OCI-LY1 (cell line): ENCODE measurements around the gene NDST3.

ENCODE experiments used
- H2AFZ ChIP-seq: fragments of 200-600 bp; sonication (generic), shearing (Covaris generic); 2 replicates; pipeline ENCODE4 v1.6.0; 2014; ENCODE audit warnings: antibody characterized with exemption, mild to moderate bottlenecking, low read length
- H3F3A ChIP-seq: fragments of 200-600 bp; sonication (generic), shearing (Covaris generic); 2 replicates; pipeline ENCODE4 v1.6.0; 2014; ENCODE audit warnings: mild to moderate bottlenecking, antibody characterized with exemption, low read length, moderate library complexity; ENCODE audit not compliant: insufficient read depth
- H3K27ac ChIP-seq: fragments of 200-600 bp; sonication (generic); 2 replicates; pipeline ENCODE4 v1.5.1; 2014; ENCODE audit warnings: low read length, mixed run types, mild to moderate bottlenecking, low read depth; ENCODE audit not compliant: poor library complexity, severe bottlenecking
- H3K27me3 ChIP-seq: fragments of 200-600 bp; sonication (generic); 2 replicates; pipeline ENCODE4 v1.6.0; 2014; ENCODE audit warnings: antibody characterized with exemption, mild to moderate bottlenecking, low read length, moderate library complexity; ENCODE audit not compliant: insufficient read depth
- H3K36me3 ChIP-seq: fragments of 200-600 bp; sonication (generic); 2 replicates; pipeline ENCODE4 v1.6.1; 2014; ENCODE audit warnings: mild to moderate bottlenecking, antibody characterized with exemption, low read length, moderate library complexity, mixed read lengths; ENCODE audit not compliant: insufficient read depth
- H3K4me1 ChIP-seq: fragments of 200-600 bp; sonication (generic); 2 replicates; pipeline ENCODE4 v1.5.1; 2014; ENCODE audit warnings: mild to moderate bottlenecking, low read length, moderate library complexity; ENCODE audit not compliant: insufficient read depth, severe bottlenecking
- H3K4me2 ChIP-seq: fragments of 200-600 bp; sonication (generic), shearing (Covaris generic); 2 replicates; pipeline ENCODE4 v1.6.1; 2014; ENCODE audit warnings: low read length
- H3K4me3 ChIP-seq: fragments of 200-600 bp; sonication (generic); 2 replicates; pipeline ENCODE4 v1.5.1; 2014; ENCODE audit warnings: low read length, low read depth, mild to moderate bottlenecking, mixed read lengths; ENCODE audit not compliant: poor library complexity, severe bottlenecking
- H3K79me2 ChIP-seq: fragments of 200-600 bp; shearing (Covaris generic); 2 replicates; pipeline ENCODE4 v1.6.1; 2016; ENCODE audit warnings: mixed run types, low read length, mixed read lengths; ENCODE audit not compliant: insufficient read depth
- H3K9ac ChIP-seq: fragments of 200-600 bp; sonication (generic), shearing (Covaris generic); 2 replicates; pipeline ENCODE4 v1.6.1; 2014; ENCODE audit warnings: mild to moderate bottlenecking, low read length, mixed read lengths
- H3K9me2 ChIP-seq: fragments of 200-600 bp; sonication (generic), shearing (Covaris generic); 2 replicates; pipeline ENCODE4 v1.6.1; 2014; ENCODE audit warnings: low read depth, mild to moderate bottlenecking, low read length, mixed read lengths
- H3K9me3 ChIP-seq: fragments of 200-600 bp; shearing (Covaris generic); 2 replicates; pipeline ENCODE4 v1.6.1; 2014; ENCODE audit warnings: low read length, mixed read lengths
- H4K20me1 ChIP-seq: fragments of 200-600 bp; sonication (generic), shearing (Covaris generic); 2 replicates; pipeline ENCODE4 v1.6.0; 2016; ENCODE audit warnings: mild to moderate bottlenecking, low read length; ENCODE audit not compliant: insufficient read depth
- CTCF ChIP-seq: fragments of 200-600 bp; sonication (generic), shearing (Covaris generic); IDR thresholded peaks from 2 replicates; pipeline ENCODE4 v1.5.1; 2017; ENCODE audit warnings: mild to moderate bottlenecking, antibody characterized with exemption, low read length, moderate library complexity, mixed read lengths
- EZH2 ChIP-seq: fragments of 200-600 bp; sonication (generic), shearing (Covaris generic); IDR thresholded peaks from 2 replicates; pipeline ENCODE4 v1.8.0; 2017; ENCODE audit warnings: borderline replicate concordance, mixed run types, mild to moderate bottlenecking, antibody characterized with exemption, low read length, moderate library complexity, mixed read lengths

Gene NDST3

DNA sequence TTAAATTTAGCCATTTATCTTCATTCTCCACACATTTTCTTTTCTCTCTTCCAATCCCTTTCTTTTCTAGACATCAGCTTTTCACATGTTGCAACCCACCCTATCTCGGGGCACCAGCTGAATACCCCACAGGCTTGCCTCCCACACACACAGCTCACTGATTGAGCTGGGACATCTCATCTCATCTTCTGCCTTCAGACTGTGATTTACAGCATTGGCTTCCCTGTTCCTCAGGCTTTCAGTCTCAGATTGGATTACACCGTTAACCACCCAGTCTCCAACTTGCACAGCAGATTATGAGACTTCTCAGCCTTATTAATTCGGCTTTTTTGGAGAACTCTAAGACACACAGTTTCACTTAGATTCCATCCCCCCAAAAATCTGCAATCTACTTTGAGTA, 224.8 kb downstream of the NDST3 start:
- H3K36me3 ChIP-seq: no peaks in the 10 kb centered on the region
- no peaks in the 10 kb centered on the region for H3K9me2 ChIP-seq
- no peaks in the 10 kb centered on the region for H3K27me3 ChIP-seq
- TF ChIP-seq EZH2 (no peak), CTCF (no peak)
- H3K9me3 ChIP-seq: no peaks in the 10 kb centered on the region
- H3K4me1 ChIP-seq: no peaks in the 10 kb centered on the region
- H4K20me1 ChIP-seq: no peaks in the 10 kb centered on the region
- no peak overlapping the region for H3K4me3 ChIP-seq
- no peak overlapping the region for H2AFZ ChIP-seq
- H3K4me2 ChIP-seq: no peak overlapping the region
- H3K27ac ChIP-seq: no peak overlapping the region
- H3K9ac ChIP-seq: no peak overlapping the region
- no peaks in the 10 kb centered on the region for H3K79me2 ChIP-seq
- no peaks in the 10 kb centered on the region for H3F3A ChIP-seq

- Histone ChIP-seq H3K4me2 (no peak overlapping the region), H3K27ac (no peak overlapping the region), H3K9ac (no peak overlapping the region), H3F3A (no peaks in the 10 kb centered on the region), H3K4me1 (no peaks in the 10 kb centered on the region), H3K27me3 (no peaks in the 10 kb centered on the region), H3K9me3 (no peaks in the 10 kb centered on the region), H3K79me2 (no peaks in the 10 kb centered on the region), H2AFZ (no peak overlapping the region), H3K4me3 (no peak overlapping the region), H3K9me2 (no peaks in the 10 kb centered on the region), H3K36me3 (no peaks in the 10 kb centered on the region), H4K20me1 (no peaks in the 10 kb centered on the region)
- TF ChIP-seq CTCF: no peak
- TF ChIP-seq EZH2: no peak
Measured at GRCh38 chr4:118260309-118260708, 226.0 kb downstream of the NDST3 start.

GRCh38 chr4:118264096-118264495, 229.8 kb downstream of the NDST3 start:
- Histone ChIP-seq H3K4me1 (no peaks in the 10 kb centered on the region), H3K9me3 (no peaks in the 10 kb centered on the region), H3K4me3 (no peak overlapping the region), H3K4me2 (no peak overlapping the region), H3K36me3 (no peaks in the 10 kb centered on the region), H3K27me3 (no peaks in the 10 kb centered on the region), H4K20me1 (no peaks in the 10 kb centered on the region), H3K27ac (no peak overlapping the region), H3K79me2 (no peaks in the 10 kb centered on the region), H3K9me2 (no peaks in the 10 kb centered on the region), H2AFZ (no peak overlapping the region), H3F3A (no peaks in the 10 kb centered on the region), H3K9ac (no peak overlapping the region)
- no peak for TF ChIP-seq EZH2
- TF ChIP-seq CTCF: no peak
